ENCODE data around the gene HIGD2B.
A peak's percentile ranks its signal among the peaks of the same experiment; 100 is the strongest.
"Not testable (repeated sequence)": the region's sequence is repeated elsewhere in the genome, so short reads cannot be mapped to it uniquely, and the experiment has no call there.

The HIGD2B gene

DNA sequence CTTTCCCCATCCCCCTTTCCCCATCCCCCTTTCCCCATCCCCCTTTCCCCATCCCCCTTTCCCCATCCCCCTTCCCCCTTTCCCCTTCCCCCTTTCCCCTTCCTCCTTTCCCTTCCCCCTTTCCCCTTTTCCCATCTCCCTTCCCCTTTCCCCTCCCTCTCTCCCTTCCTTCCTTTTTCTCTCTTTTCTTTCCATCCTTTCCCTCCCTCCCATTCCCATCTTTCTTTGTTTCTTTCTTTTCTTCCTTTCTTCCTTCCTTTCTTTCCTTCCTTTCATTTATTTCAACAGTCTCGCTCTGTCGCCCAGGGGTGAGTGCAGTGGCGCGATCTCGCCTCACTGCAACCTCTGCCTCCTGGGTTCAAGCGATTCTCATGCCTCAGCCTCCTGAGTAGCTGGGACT lies 39.9 kb upstream of the HIGD2B start:
- H2BK120ac ChIP-seq (ENCODE audit: low read depth, low read length); H3K4ac ChIP-seq (ENCODE audit: low read depth in 1 of 2, low read length in 2 of 2); H4K8ac ChIP-seq (ENCODE audit: low read length); H3K4me2 ChIP-seq (ENCODE audit: low read length, poor library complexity, severe bottlenecking); H3K4me1 ChIP-seq (ENCODE audit: control insufficient read depth, insufficient read depth, low read depth, low read length); H3K14ac ChIP-seq (ENCODE audit: low read length in 2 of 2); H3K27ac ChIP-seq (ENCODE audit: low read length, poor library complexity, severe bottlenecking); H4K91ac ChIP-seq (ENCODE audit: low read length); H3K18ac ChIP-seq (ENCODE audit: low read depth in 1 of 2, low read length in 2 of 2); H2BK15ac ChIP-seq (ENCODE audit: low read depth, poor library complexity, severe bottlenecking); H2BK5ac ChIP-seq (ENCODE audit: low read depth, low read length, poor library complexity, severe bottlenecking); H3K9me3 ChIP-seq (ENCODE audit: control insufficient read depth, low read length); H2AFZ ChIP-seq (ENCODE audit: low read depth, low read length); H3K79me1 ChIP-seq (replicated peaks; ENCODE audit: low read length, poor library complexity, severe bottlenecking); H3K23ac ChIP-seq (ENCODE audit: low read length in 2 of 2); H3K4me3 ChIP-seq (ENCODE audit: insufficient read depth in 1 of 2, low read depth in 1 of 2, low read length in 2 of 2); H3K9ac ChIP-seq (ENCODE audit: low read length); H2AK5ac ChIP-seq (ENCODE audit: low read length, severe bottlenecking); DNase-seq; H3K27me3 ChIP-seq (ENCODE audit: control insufficient read depth in 1 of 2, insufficient read depth in 1 of 2, low read length in 2 of 2); H2BK12ac ChIP-seq (ENCODE audit: low read length in 2 of 2): not testable (repeated sequence)
- over 99% methylated on average over 6 of the region's 6 CpGs for WGBS
- H3K36me3 ChIP-seq (ENCODE audit: control insufficient read depth in 1 of 2, insufficient read depth in 2 of 2, low read depth in 1 of 2, low read length in 2 of 2) = peaks cover 3 to 42% of the 10 kb centered on the region in 2 experiments

DNA sequence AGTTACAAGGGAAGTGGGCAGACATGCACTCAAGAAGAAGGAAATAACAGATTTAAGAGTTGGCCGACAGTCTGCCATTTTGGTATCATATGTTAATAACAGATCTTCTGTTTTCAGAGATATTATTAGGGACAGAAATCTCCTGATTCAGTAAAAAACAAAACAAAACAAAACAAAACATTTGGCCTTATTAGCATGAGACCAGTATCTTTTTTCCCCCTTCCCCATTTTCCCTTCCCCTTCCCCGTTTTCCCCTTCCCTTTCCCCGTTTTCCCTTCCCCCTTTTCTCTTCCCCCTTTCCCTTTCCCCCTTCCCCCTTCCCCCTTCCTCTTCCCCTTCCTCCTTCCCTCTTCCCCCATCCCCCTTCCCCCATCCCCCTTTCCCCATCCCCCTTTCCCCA lies 39.5 kb upstream of the HIGD2B start:
- Histone ChIP-seq H3K27me3 (ENCODE audit: control insufficient read depth in 1 of 2, insufficient read depth in 1 of 2, low read length in 2 of 2) (no peaks in the 10 kb centered on the region), H3K4me2 (ENCODE audit: low read length, poor library complexity, severe bottlenecking) (no peak overlapping the region), H3K27ac (ENCODE audit: low read length, poor library complexity, severe bottlenecking) (no peak overlapping the region), H3K9me3 (ENCODE audit: control insufficient read depth, low read length) (no peaks in the 10 kb centered on the region), H3K9ac (ENCODE audit: low read length) (no peak overlapping the region), H3K14ac (ENCODE audit: low read length in 2 of 2) (no peak overlapping the region), H4K8ac (ENCODE audit: low read length) (no peak overlapping the region), H3K4me1 (ENCODE audit: control insufficient read depth, insufficient read depth, low read depth, low read length) (peaks cover 1% of the 10 kb centered on the region), H2BK15ac (ENCODE audit: low read depth, poor library complexity, severe bottlenecking) (no peak overlapping the region), H2BK5ac (ENCODE audit: low read depth, low read length, poor library complexity, severe bottlenecking) (no peak overlapping the region), H3K23ac (ENCODE audit: low read length in 2 of 2) (no peak overlapping the region), H2AFZ (ENCODE audit: low read depth, low read length) (no peak overlapping the region), H3K36me3 (ENCODE audit: control insufficient read depth in 1 of 2, insufficient read depth in 2 of 2, low read depth in 1 of 2, low read length in 2 of 2) (peaks cover 3 to 38% of the 10 kb centered on the region in 2 experiments), H3K79me1 (replicated peaks; ENCODE audit: low read length, poor library complexity, severe bottlenecking) (peaks cover 4% of the 10 kb centered on the region), H3K4ac (ENCODE audit: low read depth in 1 of 2, low read length in 2 of 2) (no peak overlapping the region), H2BK12ac (ENCODE audit: low read length in 2 of 2) (no peak overlapping the region), H3K4me3 (ENCODE audit: insufficient read depth in 1 of 2, low read depth in 1 of 2, low read length in 2 of 2) (no peak overlapping the region), H2BK120ac (ENCODE audit: low read depth, low read length) (no peak overlapping the region), H4K91ac (ENCODE audit: low read length) (no peak overlapping the region), H2AK5ac (ENCODE audit: low read length, severe bottlenecking) (no peak overlapping the region), H3K18ac (ENCODE audit: low read depth in 1 of 2, low read length in 2 of 2) (no peak overlapping the region)
- DNase-seq = no peak
- 96% methylated on average over 2 of the region's 3 CpGs for WGBS

DNA sequence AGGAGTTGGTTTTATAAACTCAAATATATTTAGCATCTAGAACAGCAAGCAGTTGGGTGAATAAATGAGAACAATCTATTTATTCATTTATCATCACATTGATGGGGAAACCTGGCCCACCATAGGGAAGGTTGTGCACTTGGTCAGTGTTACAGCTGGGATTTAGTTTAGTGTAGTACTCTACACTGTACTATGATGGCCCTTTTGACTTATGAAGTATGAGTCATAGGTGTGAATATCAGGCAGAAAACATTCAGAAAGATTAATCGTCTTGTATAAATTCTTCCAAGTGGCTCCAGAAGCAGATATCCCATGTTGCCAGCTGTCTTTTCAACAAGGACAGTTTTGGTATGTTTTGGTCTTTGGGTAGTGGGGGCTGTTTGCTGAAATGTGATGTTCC lies 38.0 kb upstream of the HIGD2B start:
- H2BK15ac ChIP-seq (ENCODE audit: low read depth, poor library complexity, severe bottlenecking) = no peak overlapping the region
- H3K18ac ChIP-seq (ENCODE audit: low read depth in 1 of 2, low read length in 2 of 2) = no peak overlapping the region
- 96% methylated on average over 1 of the region's 1 CpG for WGBS
- no peak overlapping the region for H4K8ac ChIP-seq (ENCODE audit: low read length)
- no peak for DNase-seq
- no peaks in the 10 kb centered on the region for H3K27me3 ChIP-seq (ENCODE audit: control insufficient read depth in 1 of 2, insufficient read depth in 1 of 2, low read length in 2 of 2)
- H2AK5ac ChIP-seq (ENCODE audit: low read length, severe bottlenecking) = no peak overlapping the region
- H2BK12ac ChIP-seq (ENCODE audit: low read length in 2 of 2) = no peak overlapping the region
- peaks cover 6% of the 10 kb centered on the region for H3K79me1 ChIP-seq (replicated peaks; ENCODE audit: low read length, poor library complexity, severe bottlenecking)
- H2AFZ ChIP-seq (ENCODE audit: low read depth, low read length) = no peak overlapping the region
- H3K27ac ChIP-seq (ENCODE audit: low read length, poor library complexity, severe bottlenecking) = no peak overlapping the region
- H3K9ac ChIP-seq (ENCODE audit: low read length) = no peak overlapping the region
- peaks cover 1% of the 10 kb centered on the region for H3K4me1 ChIP-seq (ENCODE audit: control insufficient read depth, insufficient read depth, low read depth, low read length)
- no peak overlapping the region for H3K23ac ChIP-seq (ENCODE audit: low read length in 2 of 2)
- H3K9me3 ChIP-seq (ENCODE audit: control insufficient read depth, low read length) = no peaks in the 10 kb centered on the region
- no peak overlapping the region for H4K91ac ChIP-seq (ENCODE audit: low read length)
- no peak overlapping the region for H2BK5ac ChIP-seq (ENCODE audit: low read depth, low read length, poor library complexity, severe bottlenecking)
- no peak overlapping the region for H2BK120ac ChIP-seq (ENCODE audit: low read depth, low read length)
- no peak overlapping the region for H3K4me3 ChIP-seq (ENCODE audit: insufficient read depth in 1 of 2, low read depth in 1 of 2, low read length in 2 of 2)
- H3K36me3 ChIP-seq (ENCODE audit: control insufficient read depth in 1 of 2, insufficient read depth in 2 of 2, low read depth in 1 of 2, low read length in 2 of 2) = peaks cover 5 to 33% of the 10 kb centered on the region in 2 experiments
- H3K4ac ChIP-seq (ENCODE audit: low read depth in 1 of 2, low read length in 2 of 2) = no peak overlapping the region
- no peak overlapping the region for H3K14ac ChIP-seq (ENCODE audit: low read length in 2 of 2)
- H3K4me2 ChIP-seq (ENCODE audit: low read length, poor library complexity, severe bottlenecking) = no peak overlapping the region

DNA sequence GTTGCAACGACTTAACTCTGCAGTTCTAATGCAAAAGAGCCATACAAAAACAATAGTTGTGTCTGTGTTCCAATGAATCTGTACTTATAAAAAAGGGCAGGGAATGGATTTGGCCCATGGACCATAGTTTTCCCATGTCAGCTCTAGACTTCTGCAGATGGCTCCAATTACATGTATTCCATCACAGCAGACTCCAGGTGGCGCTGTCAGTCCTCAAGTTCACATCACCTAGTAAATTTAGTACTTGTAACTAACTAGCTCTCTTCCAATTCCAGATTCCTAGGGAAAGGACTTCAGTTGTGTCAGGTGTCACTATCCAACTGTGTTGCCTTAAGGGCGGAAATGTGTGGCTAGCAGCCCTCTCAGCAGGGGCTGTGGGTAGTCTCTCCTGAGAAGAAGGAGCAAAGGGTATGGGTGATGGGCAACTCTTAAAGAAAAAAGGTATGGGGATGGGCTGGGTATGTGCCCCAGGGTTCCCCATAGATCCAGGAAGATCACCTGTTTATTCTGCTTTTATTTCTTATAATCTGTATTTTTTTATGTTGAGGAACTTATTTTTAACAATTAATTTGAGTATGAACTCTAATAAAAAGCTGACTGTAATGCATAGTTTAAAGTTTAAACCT lies 36.2 kb upstream of the HIGD2B start:
- Histone ChIP-seq H3K79me1 (replicated peaks; ENCODE audit: low read length, poor library complexity, severe bottlenecking) (peaks cover 5% of the 10 kb centered on the region), H3K23ac (ENCODE audit: low read length in 2 of 2) (no peak overlapping the region), H3K4me2 (ENCODE audit: low read length, poor library complexity, severe bottlenecking) (peak overlapping the region; percentile 25), H3K4me3 (ENCODE audit: insufficient read depth in 1 of 2, low read depth in 1 of 2, low read length in 2 of 2) (no peak overlapping the region), H2AK5ac (ENCODE audit: low read length, severe bottlenecking) (no peak overlapping the region), H2BK15ac (ENCODE audit: low read depth, poor library complexity, severe bottlenecking) (no peak overlapping the region), H3K27me3 (ENCODE audit: control insufficient read depth in 1 of 2, insufficient read depth in 1 of 2, low read length in 2 of 2) (no peaks in the 10 kb centered on the region), H2AFZ (ENCODE audit: low read depth, low read length) (no peak overlapping the region), H3K27ac (ENCODE audit: low read length, poor library complexity, severe bottlenecking) (no peak overlapping the region), H3K4ac (ENCODE audit: low read depth in 1 of 2, low read length in 2 of 2) (no peak overlapping the region), H3K4me1 (ENCODE audit: control insufficient read depth, insufficient read depth, low read depth, low read length) (peaks cover 1% of the 10 kb centered on the region), H3K36me3 (ENCODE audit: control insufficient read depth in 1 of 2, insufficient read depth in 2 of 2, low read depth in 1 of 2, low read length in 2 of 2) (peaks cover 9 to 37% of the 10 kb centered on the region in 2 experiments), H2BK120ac (ENCODE audit: low read depth, low read length) (no peak overlapping the region), H4K91ac (ENCODE audit: low read length) (no peak overlapping the region), H4K8ac (ENCODE audit: low read length) (no peak overlapping the region), H2BK12ac (ENCODE audit: low read length in 2 of 2) (no peak overlapping the region), H2BK5ac (ENCODE audit: low read depth, low read length, poor library complexity, severe bottlenecking) (no peak overlapping the region), H3K9ac (ENCODE audit: low read length) (no peak overlapping the region), H3K18ac (ENCODE audit: low read depth in 1 of 2, low read length in 2 of 2) (no peak overlapping the region), H3K9me3 (ENCODE audit: control insufficient read depth, low read length) (no peaks in the 10 kb centered on the region), H3K14ac (ENCODE audit: low read length in 2 of 2) (no peak overlapping the region)
- 25% methylated on average over 2 of the region's 3 CpGs for WGBS
- peak; percentile 74 for DNase-seq
